Left ventricle myocardium inferior (tissue), 1 donor: ENCODE measurements around the gene MX2. TPM values are rescaled to one million over a fixed set of nuclear protein-coding genes. Genes with fewer than 3 reads are reported as not detected.

Experiments used
- DNase-seq: peaks from one replicate; pipeline ENCODE4 v3.0.0-alpha.2; 2020
- H3K27ac ChIP-seq: fragments of 200-600 bp; replicated peaks from 2 replicates; pipeline ENCODE4 v1.8.0; 2021
- H3K27me3 ChIP-seq: fragments of 200-600 bp; 2 replicates; pipeline ENCODE4 v1.8.0; 2021; ENCODE audit warnings: low read depth
- H3K36me3 ChIP-seq: fragments of 200-600 bp; 2 replicates; pipeline ENCODE4 v1.8.0; 2021
- H3K4me1 ChIP-seq: fragments of 200-600 bp; 2 replicates; pipeline ENCODE4 v1.8.0; 2021
- H3K4me3 ChIP-seq: fragments of 200-600 bp; 2 replicates; pipeline ENCODE4 v1.8.0; 2021; ENCODE audit warnings: mild to moderate bottlenecking, moderate library complexity
- H3K9me3 ChIP-seq: fragments of 200-600 bp; replicated peaks from 2 replicates; pipeline ENCODE4 v1.8.0; 2021
- intact Hi-C: fragments of 100-400 bp; cut with micrococcal nuclease; formaldehyde crosslinking; loops from one replicate; pipeline ENCODE4 v1.11.0; 2022
- total RNA-seq: library from RNA; stranded (reverse); fragmentation: NEBNext Ultra II Directional; extraction: Animal tissue kit (Norgen Biotek cat#: 25700); gene quantifications from one replicate; pipeline ENCODE4 v1.2.1, GENCODE V29; 2021
- TF ChIP-seq, protein P1 (sequence below): fragments of 200-600 bp; IDR thresholded peaks from 2 replicates; pipeline ENCODE4 v1.8.0; 2021; ENCODE audit warnings: antibody characterized with exemption, mild to moderate bottlenecking, borderline replicate concordance
- donor health status: DM: no; HTN: yes; CAD: no; lungs with severe emphysema.

Gene MX2
- total RNA-seq, 1 donor from 2014 or later = 5.4 TPM

- Histone ChIP-seq H3K27ac (no peak overlapping the region), H3K4me1 (no peaks in the 10 kb centered on the region), H3K9me3 (no peaks in the 10 kb centered on the region), H3K4me3 (no peak overlapping the region), H3K36me3 (no peaks in the 10 kb centered on the region), H3K27me3 (peaks cover 70% of the 10 kb centered on the region)
- intact Hi-C loops = no loop called here
- TF ChIP-seq, protein P1, sequence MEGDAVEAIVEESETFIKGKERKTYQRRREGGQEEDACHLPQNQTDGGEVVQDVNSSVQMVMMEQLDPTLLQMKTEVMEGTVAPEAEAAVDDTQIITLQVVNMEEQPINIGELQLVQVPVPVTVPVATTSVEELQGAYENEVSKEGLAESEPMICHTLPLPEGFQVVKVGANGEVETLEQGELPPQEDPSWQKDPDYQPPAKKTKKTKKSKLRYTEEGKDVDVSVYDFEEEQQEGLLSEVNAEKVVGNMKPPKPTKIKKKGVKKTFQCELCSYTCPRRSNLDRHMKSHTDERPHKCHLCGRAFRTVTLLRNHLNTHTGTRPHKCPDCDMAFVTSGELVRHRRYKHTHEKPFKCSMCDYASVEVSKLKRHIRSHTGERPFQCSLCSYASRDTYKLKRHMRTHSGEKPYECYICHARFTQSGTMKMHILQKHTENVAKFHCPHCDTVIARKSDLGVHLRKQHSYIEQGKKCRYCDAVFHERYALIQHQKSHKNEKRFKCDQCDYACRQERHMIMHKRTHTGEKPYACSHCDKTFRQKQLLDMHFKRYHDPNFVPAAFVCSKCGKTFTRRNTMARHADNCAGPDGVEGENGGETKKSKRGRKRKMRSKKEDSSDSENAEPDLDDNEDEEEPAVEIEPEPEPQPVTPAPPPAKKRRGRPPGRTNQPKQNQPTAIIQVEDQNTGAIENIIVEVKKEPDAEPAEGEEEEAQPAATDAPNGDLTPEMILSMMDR = no peak
- no peak for DNase-seq
Measured at GRCh38 chr21:41349126-41349525, 12.7 kb upstream of the MX2 start.

GRCh38 chr21:41349619-41350390, 12.0 kb upstream of the MX2 start:
- peaks cover 65% of the 10 kb centered on the region for H3K27me3 ChIP-seq
- TF ChIP-seq, protein P1 = no peak
- H3K36me3 ChIP-seq = no peaks in the 10 kb centered on the region
- H3K9me3 ChIP-seq = no peaks in the 10 kb centered on the region
- intact Hi-C loops = no loop called here
- H3K4me1 ChIP-seq = no peaks in the 10 kb centered on the region
- no peak overlapping the region for H3K4me3 ChIP-seq
- no peak overlapping the region for H3K27ac ChIP-seq
- DNase-seq = no peak

DNA sequence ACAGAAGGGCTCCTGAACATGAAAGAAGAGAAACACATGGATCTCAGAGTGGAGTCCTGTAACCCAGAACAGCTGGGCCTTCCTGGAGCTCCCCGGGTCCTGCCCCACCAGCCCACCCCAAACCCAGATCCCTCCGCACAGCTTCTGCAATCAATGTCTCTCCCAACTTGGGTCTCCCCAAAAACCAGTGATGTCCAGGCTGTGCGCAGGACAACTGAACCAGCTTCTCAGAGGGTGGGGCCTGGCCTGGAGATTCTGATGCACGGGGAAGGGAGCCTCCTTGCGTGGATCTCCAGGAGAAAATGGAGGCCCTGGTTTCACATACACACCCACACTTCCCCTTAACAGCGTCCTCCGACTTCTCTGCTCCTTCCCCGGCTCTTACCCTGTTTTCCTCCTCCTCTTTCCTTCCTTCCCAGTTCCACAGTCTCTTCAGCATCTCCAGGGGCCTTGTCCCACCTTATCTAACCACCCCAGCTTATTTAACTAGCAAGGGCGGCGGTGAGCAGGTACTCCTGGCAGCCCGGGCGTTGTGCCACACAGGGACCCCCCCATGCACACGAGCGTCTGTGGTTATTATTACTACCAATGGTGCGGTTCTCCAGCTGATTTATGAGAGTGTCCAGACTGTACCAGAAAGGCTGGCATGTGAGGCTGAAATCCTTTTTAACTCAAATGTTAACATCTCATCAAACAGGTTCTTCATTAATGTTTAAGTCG, 11.2 kb upstream of the MX2 start:
- TF ChIP-seq, protein P1 = no peak
- peaks cover 65% of the 10 kb centered on the region for H3K27me3 ChIP-seq
- H3K36me3 ChIP-seq = no peaks in the 10 kb centered on the region
- H3K4me1 ChIP-seq = no peaks in the 10 kb centered on the region
- no peak for DNase-seq
- H3K9me3 ChIP-seq = no peaks in the 10 kb centered on the region
- intact Hi-C loops = no loop called here
- no peak overlapping the region for H3K4me3 ChIP-seq
- no peak overlapping the region for H3K27ac ChIP-seq

- H3K4me1 ChIP-seq = peaks cover 6% of the 10 kb centered on the region
- peaks cover 6% of the 10 kb centered on the region for H3K27me3 ChIP-seq
- H3K27ac ChIP-seq = no peak overlapping the region
- TF ChIP-seq, protein P1 = no peak
- DNase-seq = no peak
- H3K9me3 ChIP-seq = no peaks in the 10 kb centered on the region
- H3K4me3 ChIP-seq = no peak overlapping the region
- intact Hi-C loops = no loop called here
- no peaks in the 10 kb centered on the region for H3K36me3 ChIP-seq
Measured at GRCh38 chr21:41357546-41357945, 4.3 kb upstream of the MX2 start.

GRCh38 chr21:41358193-41359166, 3.3 kb upstream of the MX2 start:
- no peaks in the 10 kb centered on the region for H3K36me3 ChIP-seq
- TF ChIP-seq, protein P1 = no peak
- intact Hi-C loops = no loop called here
- H3K9me3 ChIP-seq = no peaks in the 10 kb centered on the region
- no peak for DNase-seq
- H3K27ac ChIP-seq = no peak overlapping the region
- no peak overlapping the region for H3K4me3 ChIP-seq
- peaks cover 14% of the 10 kb centered on the region for H3K4me1 ChIP-seq
- H3K27me3 ChIP-seq = peaks cover 11% of the 10 kb centered on the region
